ENCODE data around the gene PEX16.

PEX16 gene

GRCh38 chr11:45917623-45918330, at the start of gene PEX16:
Gene PEX16 (minus strand): TSS chr11:45917877. CDS start chr11:45917811, 66 bp downstream.
- peak; percentile 93 for DNase-seq (ENCODE audit: low read depth in 2 of 2)

GRCh38 chr11:45964911-45965389, 47.3 kb upstream of the PEX16 start:
- DNase-seq (ENCODE audit: low read depth in 2 of 2): peak; percentile 26 to 31

GRCh38 chr11:45961751-45962240, 44.1 kb upstream of the PEX16 start:
- no peak for DNase-seq (ENCODE audit: low read depth in 2 of 2)

GRCh38 chr11:45960387-45961095, 42.9 kb upstream of the PEX16 start:
- DNase-seq (ENCODE audit: low read depth in 2 of 2): no peak

DNA sequence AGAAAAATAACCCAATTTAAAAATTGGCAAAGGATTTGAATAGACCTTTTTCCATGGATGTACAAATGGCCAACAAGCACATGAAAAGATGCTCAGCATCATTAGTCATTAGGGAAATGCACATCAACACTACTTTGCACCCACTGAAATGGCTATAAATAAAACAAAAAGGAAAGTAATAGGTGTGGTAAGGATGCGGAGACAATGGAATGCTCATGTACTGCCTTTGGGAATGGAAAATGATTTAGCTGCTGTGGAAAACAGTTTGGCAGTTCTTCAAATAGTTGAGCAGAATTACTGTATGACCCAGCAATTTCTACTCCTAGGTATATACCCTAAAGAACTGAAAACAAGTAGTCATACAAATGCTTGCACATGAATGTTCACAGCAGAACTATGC, 42.2 kb upstream of the PEX16 start:
- no peak for DNase-seq (ENCODE audit: low read depth in 2 of 2)

DNA sequence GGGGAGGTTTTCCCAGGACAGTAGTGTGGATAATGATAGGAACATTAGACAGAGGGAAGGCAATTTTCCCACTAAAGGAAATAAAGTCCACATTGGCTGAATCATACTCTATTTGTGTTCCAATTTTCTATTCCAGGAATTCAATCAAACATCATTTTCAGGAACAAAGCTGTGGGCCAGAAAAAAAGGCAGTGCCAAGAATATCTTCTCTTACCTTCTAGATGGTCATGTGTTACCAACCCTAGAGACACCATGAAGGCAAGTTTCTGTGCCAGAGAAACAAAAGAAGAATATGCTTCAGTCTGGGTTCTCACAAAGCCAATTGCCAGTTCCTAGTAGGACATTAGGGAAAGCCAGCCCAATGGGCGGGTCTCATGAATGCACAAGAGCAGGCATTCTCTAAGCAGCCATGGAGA, 32.3 kb upstream of the PEX16 start:
- DNase-seq (ENCODE audit: low read depth in 2 of 2): no peak

DNA sequence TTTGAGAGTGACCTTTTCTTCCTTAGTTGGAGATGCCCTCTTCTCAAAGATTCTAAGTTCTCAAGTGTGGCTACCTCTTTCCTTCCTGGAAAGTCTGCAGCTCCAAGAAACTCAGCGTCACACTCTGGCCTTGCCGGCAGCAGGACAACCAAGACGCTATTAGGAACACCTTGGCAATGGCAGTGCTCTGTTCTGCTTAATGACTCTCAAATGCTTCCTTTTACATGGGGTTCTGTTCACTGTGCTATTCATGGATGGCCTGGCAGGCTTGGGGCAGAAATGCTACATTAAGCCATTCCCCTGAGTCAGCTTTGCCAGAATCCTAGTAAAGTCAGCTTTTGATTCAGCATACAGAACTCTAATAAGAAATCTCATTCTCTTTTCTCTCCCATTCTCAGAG, 30.7 kb upstream of the PEX16 start:
- DNase-seq (ENCODE audit: low read depth in 2 of 2): no peak

- DNase-seq (ENCODE audit: low read depth in 2 of 2): no peak
These were observed 30.2 kb upstream of the PEX16 start for GRCh38 chr11:45947885-45948284.

GRCh38 chr11:45945397-45945999, 27.8 kb upstream of the PEX16 start:
- DNase-seq (ENCODE audit: low read depth in 2 of 2): no peak

DNA sequence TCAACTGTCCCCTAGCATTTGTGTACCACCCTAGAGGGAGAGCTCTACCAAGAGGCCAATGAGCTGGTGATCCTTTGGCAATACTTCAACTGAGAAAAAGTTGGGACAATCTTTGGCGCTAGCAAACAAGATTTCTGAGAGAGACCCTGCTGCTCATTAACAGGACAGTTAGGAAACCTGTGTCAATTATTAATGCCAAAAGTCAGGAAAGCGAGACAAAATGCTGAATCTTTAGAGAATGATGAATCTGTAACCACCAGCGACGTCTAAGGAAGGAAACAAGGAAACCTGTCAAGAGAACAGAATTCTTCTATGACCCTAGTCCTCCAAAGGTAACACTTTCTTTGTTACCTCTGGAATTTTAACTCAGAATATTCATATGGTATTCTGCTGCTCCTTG, 24.7 kb upstream of the PEX16 start:
- no peak for DNase-seq (ENCODE audit: low read depth in 2 of 2)

- DNase-seq (ENCODE audit: low read depth in 2 of 2): no peak
These were observed 23.6 kb upstream of the PEX16 start for GRCh38 chr11:45941285-45941684.

DNA sequence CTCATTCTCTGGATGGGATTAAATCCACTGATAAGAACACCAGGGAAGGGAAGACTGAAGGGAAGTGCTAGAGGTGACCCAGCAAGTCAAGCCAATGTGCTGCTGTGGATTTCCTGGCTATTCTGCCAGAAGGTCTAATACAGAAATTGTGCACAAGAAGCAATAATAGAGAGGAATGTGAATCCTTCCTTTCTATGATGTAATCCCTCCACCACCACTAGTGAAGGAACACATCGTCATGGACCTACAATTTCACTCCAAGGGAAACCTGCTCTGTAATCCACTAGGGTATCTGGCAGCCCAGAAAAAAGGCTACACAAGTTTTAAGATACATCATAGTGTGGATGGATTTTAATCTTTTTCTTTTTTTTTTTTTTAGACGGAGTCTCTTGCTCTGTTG, 22.2 kb upstream of the PEX16 start:
- no peak for DNase-seq (ENCODE audit: low read depth in 2 of 2)

GRCh38 chr11:45937916-45938315, 20.2 kb upstream of the PEX16 start:
- DNase-seq (ENCODE audit: low read depth in 2 of 2): no peak

- DNase-seq (ENCODE audit: low read depth in 2 of 2): no peak
These were observed 18.9 kb upstream of the PEX16 start for GRCh38 chr11:45936511-45937054.

- no peak for DNase-seq (ENCODE audit: low read depth in 2 of 2)
These were observed 17.8 kb upstream of the PEX16 start for GRCh38 chr11:45935349-45936064.

DNA sequence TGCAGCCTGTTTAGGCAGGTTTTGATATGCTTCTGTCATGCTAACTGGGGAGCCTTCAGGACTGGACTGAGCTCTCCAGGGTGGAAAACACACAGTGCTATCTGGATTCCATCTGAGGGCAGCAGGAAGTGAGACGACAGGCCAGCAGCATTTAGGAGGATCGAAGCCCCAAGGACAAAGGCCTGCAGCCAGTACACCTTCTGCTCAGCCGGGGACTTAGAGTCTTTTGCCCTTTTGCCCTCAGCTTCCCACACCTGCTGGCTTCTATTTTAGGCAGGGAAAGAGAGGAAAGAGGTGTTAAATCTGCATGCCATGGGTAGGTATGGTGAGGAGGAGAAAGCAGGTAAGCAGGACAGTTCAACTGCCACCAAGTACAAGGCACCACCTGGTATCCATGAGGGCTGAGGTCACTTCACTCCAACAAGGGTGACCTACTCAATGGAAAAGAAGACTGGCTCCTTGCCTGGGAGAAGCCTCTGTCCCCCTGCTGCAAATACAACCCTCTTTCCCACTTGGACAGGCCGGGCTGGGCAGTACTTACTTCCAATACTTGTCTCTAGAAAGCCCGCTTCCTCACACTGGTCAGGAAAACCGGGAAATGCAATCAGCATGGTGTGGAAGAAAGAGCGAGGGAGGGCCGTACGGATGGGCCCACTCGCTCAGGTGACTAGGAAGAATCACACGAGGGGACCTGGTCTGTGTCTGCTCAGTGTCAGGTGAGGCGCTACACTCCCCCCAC, 17.1 kb upstream of the PEX16 start:
- DNase-seq (ENCODE audit: low read depth in 2 of 2): no peak

DNA sequence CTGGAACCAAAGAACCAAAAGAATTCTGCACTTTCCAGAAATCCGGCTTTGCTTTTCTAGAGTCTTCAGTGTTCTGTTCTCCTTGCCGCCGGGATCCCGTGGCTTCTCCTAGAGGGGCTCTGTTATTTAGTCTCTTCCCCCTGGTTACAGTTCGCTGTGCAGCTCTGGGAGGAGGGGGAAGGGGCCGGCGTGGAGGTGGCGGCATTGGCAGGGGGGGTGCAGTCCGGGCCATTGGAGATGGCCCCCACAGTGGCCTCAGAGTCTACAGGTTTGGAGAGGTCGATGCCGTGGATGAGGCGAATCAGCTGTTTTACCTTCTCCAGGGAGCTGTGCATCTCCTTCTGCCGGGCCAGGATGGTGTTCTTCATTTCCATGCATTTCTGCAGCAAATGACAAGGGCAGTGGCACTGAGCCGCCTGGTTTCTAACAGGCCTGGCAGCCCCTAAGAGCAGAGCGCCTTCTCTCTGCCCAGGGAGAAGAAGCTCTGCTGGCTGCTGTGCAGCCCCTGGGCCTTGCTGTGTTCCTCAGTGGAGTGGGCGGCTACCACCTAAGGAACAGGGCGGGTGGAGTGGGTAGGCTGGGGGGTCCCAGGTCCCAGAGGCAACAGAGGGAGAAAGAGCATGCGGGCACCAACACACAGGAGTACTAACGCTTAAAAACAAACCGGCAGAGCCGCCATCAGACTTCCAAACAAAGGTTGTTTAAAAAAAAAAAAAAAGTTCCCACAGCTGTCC, 16.3 kb upstream of the PEX16 start:
- DNase-seq (ENCODE audit: low read depth in 2 of 2): no peak

DNA sequence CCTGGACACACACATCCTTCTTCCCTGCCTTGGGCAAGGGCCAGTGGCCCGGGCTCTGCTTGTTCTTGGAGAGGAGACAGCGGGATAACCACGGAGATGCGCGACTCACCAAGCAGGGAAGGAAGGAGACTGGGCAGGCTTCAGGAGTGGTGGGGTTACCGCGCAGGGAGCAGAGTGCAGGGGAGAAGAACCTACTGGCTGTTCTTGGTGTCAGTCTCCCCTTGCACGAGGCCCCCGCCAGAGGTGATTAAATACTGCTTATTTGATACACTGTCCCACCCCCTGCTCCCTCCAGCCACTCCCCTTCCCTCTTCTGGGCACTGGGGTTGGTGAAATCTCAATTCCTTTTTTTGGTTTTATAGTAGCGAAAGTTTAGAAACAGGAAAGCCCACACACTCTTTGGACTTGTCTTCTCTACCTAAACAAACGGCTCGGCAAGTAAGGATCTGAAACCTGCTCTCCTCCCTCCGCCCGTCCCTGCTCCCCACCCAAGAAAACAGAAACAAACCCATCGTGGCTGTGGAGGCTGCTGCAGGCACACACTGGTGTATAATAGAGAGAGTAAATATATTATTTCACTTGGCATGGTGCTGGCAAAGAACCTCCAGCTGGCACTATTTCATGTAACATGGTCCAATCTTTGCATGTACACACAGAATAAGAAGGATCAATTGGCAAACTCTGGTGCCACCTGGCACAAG, 15.6 kb upstream of the PEX16 start:
- DNase-seq (ENCODE audit: low read depth in 2 of 2): no peak

DNA sequence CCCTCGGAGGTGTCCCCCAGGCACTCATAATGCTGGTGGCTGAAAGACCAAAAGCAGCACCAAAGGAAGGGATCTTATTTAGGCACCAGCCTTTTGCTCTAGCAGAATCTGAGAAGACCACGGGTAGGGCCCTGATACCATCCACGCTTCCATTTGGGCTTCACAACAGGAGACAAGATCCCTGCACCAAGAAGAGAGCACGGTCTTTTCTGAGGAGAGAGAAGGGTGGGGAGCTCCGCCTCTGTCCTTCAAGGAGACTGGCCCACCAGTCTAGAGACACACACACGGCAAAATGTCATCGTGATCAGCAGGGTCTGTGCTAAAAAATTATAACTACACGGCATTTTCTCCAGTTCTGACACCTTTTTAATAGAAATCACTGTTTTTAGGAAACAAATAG, 14.5 kb upstream of the PEX16 start:
- no peak for DNase-seq (ENCODE audit: low read depth in 2 of 2)

DNA sequence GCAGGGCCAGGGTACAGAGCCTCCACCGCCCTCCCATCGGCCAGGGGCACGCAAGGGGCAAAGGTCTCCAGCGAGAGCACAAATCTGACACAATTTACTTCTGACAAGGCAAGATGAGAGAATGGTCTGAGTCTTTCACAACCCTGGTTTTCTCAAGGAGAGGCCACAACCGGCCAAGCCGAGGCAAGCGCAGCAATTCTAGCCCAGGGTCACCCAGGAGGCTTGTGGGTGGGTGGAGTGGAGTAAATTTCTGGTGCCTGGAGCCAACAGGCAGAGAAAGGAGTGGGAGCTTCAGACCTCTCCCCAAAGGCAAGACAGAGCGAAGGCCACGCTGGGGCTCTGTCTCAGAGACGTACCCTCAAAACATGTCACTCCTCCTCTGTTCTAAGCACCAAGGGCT, 14.1 kb upstream of the PEX16 start:
- no peak for DNase-seq (ENCODE audit: low read depth in 2 of 2)

Data from stimulated activated CD8-positive, alpha-beta memory T cell treated with anti-CD3 and anti-CD28 coated beads, Interleukin-7, amount 100 ng/mL, for 4 hours (primary cell).